Loucy (cell line): ENCODE data around the gene CHSY3.

Experiments used
- EZH2phosphoT487 ChIP-seq: fragments of 200-600 bp; IDR thresholded peaks from 2 replicates; pipeline ENCODE4 v1.6.1; 2018; ENCODE audit warnings: antibody characterized with exemption, mild to moderate bottlenecking, moderate library complexity, borderline replicate concordance
- TF ChIP-seq, protein P1 (sequence below): fragments of 200-600 bp; sonication (generic); conservative IDR thresholded peaks from 2 replicates; pipeline ENCODE4 v1.5.1; 2014; ENCODE audit warnings: mild to moderate bottlenecking, antibody characterized with exemption, low read length

GRCh38 chr5:130159968-130160367 lies 255.7 kb downstream of the CHSY3 start:
- TF ChIP-seq, protein P1, sequence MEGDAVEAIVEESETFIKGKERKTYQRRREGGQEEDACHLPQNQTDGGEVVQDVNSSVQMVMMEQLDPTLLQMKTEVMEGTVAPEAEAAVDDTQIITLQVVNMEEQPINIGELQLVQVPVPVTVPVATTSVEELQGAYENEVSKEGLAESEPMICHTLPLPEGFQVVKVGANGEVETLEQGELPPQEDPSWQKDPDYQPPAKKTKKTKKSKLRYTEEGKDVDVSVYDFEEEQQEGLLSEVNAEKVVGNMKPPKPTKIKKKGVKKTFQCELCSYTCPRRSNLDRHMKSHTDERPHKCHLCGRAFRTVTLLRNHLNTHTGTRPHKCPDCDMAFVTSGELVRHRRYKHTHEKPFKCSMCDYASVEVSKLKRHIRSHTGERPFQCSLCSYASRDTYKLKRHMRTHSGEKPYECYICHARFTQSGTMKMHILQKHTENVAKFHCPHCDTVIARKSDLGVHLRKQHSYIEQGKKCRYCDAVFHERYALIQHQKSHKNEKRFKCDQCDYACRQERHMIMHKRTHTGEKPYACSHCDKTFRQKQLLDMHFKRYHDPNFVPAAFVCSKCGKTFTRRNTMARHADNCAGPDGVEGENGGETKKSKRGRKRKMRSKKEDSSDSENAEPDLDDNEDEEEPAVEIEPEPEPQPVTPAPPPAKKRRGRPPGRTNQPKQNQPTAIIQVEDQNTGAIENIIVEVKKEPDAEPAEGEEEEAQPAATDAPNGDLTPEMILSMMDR = no peak
- no peak for TF ChIP-seq EZH2phosphoT487
